ENCODE measurements around the gene NOLC1.

Gene NOLC1

GRCh38 chr10:102157224-102157623 is 5.0 kb downstream of the NOLC1 start:
- no peak for DNase-seq

DNA sequence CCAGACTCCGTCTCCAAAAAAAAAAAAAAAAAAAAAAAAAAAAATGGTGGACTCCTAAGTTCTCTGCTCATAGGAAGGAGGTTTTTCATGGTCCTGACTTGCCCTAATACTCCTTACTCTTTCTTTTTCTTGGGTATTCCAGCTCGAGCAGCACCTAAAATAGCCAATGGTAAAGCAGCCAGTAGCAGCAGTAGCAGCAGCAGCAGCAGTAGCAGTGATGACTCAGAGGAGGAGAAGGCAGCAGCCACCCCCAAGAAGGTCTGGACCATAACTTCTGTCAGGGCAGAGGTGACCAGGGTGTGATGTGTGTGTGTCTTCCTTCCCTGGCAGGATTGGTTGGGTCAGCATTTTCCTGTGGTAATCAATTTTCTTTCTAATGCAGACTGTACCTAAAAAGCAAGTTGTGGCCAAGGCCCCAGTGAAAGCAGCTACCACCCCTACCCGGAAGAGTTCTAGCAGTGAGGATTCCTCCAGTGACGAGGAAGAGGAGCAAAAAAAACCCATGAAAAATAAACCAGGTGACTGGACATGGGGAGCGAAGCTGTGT is 6.9 kb downstream of the NOLC1 start:
- no peak for DNase-seq

DNA sequence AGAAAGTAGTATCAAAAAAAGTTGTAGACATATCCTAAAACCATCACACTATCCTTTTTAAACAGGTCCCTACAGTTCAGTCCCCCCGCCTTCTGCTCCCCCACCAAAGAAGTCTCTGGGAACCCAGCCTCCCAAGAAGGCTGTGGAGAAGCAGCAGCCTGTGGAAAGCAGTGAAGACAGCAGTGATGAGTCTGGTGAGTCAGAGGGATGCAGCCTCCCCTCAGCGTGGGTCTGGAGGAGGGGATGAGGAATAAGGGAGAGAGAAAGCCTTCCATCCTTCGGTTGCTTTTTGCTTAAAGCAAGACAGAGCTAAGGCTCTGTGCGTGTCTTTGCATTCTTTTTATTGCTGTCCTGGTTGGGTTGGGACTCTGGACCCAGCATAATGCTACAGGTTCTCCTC is 7.6 kb downstream of the NOLC1 start:
- DNase-seq = no peak

DNA sequence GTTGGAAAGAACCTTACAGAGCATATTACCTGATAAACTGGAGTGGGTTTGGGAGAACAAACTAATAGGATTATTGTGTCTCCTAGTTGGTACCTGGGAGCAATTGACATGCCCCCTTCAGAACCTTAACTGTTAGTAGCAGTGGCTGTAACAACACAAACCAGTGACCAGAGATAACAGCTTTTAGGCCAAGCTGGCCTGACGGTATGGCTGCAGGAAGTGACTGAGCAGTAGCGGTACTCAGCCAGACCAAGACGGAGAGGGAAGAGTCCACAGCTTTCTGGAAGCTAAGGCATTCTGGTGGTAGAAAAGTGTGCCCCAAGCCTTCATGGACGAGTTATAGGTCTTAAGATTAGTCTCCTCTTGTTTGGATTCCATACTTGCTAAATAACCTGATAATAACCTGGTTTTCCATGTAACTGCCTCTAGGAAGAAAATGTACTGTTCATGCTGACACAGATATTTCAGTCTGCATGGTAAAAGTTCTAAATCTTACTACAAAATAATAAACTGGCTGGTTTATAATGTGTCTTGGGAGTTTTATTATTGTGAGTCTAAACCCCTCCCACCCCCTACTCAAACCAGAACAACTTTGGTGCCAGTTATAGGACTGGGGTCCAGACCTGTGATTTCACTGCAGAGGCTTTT is 11.3 kb downstream of the NOLC1 start:
- DNase-seq = no peak

- no peak for DNase-seq
These were observed 15.7 kb downstream of the NOLC1 start for GRCh38 chr10:102167861-102168260.

GRCh38 chr10:102170602-102171001 is 18.4 kb downstream of the NOLC1 start:
- DNase-seq = no peak

GRCh38 chr10:102172288-102172687 is 20.1 kb downstream of the NOLC1 start:
- no peak for DNase-seq

- DNase-seq = no peak
These were observed 23.2 kb downstream of the NOLC1 start for GRCh38 chr10:102175415-102175814.

GRCh38 chr10:102184606-102185005 is 32.4 kb downstream of the NOLC1 start:
- DNase-seq = no peak

- DNase-seq = no peak
These were observed 33.1 kb downstream of the NOLC1 start for GRCh38 chr10:102185272-102185671.

DNA sequence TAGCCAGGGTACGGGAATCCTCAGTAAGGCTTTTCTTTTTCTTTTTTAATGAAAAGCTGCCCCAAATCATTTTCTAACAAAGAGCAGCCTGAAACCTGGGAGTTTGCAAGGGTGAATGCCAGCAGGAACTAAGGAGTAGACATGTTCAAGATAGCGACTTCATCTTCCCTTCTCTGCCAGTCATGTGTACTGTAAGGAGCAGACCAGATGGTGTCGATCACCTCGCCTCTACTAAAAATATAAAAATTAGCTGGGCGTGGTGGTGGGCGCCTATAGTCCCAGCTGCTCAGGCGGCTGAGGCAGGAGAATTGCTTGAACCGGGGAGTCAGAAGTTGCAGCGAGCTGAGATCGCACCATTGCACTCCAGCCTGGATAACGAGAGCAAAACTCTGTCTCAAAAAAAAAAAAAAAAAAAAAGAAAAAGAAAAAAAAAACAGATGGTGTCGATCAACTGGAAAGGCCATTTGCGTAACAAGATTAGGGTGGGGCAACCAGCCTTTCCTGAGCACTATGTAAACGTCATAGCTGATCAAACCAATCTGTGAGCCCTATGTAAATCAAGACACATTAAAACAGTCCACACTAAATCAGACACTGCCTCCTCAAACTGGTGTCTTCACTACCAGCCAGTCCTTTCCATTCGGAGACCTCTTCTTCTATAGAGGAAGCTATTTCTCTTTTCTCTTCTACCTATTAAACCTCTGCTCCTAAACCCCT is 33.8 kb downstream of the NOLC1 start:
- DNase-seq = no peak

DNA sequence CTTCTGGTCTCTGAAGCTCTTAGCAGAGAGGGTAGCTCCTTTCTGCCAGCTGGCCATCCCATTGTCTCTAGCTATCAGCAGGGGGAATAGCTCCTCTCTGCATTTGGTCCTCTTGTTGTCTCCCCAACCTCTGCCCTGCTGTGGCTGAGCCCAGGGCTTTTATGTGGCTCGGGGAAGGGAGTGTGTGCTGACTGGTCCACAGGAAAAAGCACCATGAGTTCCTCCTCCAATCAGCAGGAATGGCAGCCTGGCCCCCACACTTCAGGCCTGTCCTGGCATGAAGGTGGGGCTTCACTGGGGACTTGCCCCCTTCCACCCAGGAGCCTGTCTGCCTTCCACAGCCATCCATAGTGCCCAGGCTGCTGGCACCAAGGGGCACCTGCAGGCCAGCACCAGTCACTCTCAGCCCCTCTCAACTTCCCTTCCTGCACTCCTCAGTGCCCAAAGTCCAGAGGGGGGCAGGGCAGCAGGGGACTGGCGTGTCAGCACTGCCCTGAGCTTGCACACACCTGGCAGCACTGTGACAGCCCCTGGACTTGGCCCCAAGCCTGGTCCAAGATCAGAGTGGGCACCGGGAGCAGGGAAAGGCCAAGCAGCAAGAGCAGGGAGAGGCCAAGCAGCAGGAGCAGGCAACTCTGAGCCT is 36.2 kb downstream of the NOLC1 start:
- peak; percentile 2 for DNase-seq

DNA sequence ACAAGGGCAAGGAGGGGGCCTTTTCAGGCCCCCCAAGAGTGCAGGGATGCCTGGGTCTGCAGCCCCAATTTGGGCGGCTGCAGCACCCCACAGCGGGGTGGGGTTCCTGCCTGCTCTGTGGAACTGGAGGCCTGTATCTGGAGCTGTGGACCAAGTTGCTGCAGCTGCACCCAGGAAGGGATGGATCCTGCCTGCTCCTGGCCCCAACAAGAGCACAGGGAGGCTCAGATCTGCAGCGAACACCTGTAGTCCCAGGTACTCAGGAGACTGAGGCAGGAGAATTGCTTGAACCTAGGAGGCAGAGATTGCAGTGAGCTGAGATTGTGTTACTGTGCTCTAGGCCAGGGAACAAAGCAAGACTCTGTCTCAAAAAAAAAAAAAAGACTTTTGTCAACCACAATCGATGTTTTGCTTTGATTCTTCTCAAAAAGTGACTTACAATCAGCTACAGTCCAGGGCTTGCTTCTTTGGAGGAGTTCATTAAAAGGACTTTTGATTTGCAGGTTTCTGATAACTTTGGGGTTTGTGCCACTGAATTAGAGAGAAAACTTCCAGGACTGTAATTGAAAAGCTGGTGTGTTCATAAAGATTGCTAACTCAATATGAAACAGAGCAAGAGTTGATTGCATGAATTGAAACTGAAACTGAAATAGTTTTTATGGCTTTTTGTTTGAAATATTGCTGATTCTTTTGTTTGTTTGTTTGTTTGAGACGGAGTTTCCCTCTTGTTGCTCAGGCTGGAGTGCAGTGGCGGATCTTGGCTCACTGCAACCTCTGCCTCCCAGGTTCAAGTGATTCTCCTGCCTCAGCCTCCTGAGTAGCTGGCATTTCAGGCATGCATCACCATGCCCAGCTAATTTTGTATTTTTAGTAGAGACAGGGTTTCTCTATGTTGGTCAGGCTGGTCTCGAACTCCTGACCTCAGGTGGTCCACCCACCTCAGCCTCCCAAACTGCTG is 37.0 kb downstream of the NOLC1 start:
- peak; percentile 7 for DNase-seq

GRCh38 chr10:102191956-102192355 is 39.8 kb downstream of the NOLC1 start:
- DNase-seq = no peak

GRCh38 chr10:102195296-102195870 is 43.2 kb downstream of the NOLC1 start:
- DNase-seq = no peak

DNA sequence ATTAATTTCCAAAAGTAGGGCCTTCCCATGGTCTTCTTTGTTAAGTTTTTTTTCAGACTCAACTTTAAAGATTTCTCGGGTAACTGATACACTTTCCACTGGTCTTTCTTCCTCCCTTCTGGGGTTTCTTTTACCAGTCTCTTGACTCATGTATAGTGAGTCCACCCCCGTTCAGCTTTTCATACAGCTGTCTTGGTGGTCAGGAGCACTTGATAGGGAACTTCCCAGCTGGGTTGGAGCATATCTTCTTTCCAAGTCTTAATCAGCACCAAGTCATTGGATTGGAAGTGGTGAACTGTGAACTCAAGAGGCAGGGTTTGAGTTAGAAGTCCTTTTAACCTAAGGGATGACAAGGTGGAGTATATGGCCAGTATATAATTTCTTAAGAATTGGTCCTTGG is 44.7 kb downstream of the NOLC1 start:
- no peak for DNase-seq

- no peak for DNase-seq
These were observed 45.8 kb downstream of the NOLC1 start for GRCh38 chr10:102198027-102198426.

DNA sequence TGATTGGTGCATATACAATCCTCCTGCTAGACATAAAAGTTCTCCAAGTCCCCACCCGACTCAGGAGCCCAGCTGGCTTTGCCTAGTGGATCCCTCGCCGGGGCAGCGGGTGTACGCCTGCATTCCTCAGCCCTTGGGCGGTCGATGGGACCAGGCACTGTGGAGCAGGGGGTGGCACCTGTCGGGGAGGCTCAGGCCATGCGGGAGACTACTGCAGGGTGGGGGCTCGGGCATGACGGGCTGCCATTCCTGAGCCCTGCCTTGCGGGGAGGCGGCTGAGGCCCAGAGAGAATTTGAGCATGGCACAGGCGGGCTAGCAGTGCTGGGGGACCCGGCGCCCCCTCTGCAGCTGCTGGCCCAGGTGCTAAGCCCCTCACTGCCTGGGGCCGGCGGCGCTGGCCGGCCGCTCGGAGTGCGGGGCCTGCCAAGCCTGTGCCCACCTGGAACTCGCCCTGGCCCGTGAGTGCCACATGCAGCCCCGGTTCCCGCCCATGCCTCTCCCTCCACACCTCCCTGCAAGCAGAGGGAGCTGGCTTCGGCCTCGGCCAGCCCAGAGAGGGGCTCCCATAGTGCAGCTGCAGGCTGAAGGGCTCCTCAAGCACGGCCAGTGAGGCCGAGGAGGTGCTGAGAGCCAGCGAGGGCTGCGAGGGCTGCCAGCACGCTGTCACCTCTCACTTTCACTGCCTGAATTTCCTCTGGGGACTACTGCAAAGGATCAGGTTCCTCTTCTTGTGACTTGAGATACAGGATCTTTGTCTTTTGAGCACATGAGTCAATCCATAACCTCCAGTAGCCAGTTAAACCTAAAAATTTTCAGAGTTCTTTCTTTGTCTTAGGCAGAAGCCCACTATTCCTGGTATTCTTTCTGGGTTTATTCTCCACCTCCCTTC is 48.8 kb downstream of the NOLC1 start:
- DNase-seq = no peak

- DNase-seq = no peak
These were observed 50.2 kb downstream of the NOLC1 start for GRCh38 chr10:102202386-102202785.

- DNase-seq = no peak
These were observed 56.3 kb downstream of the NOLC1 start for GRCh38 chr10:102208311-102209035.
